Panc1 (cell line): ENCODE results near the gene SCGB1A1. TPM values are rescaled to one million over a fixed set of nuclear protein-coding genes. Genes with fewer than 3 reads are reported as not detected.

Source experiments
- ATAC-seq: fragments of 200-7000 bp; cut with Tn5 transposase; 2 replicates; pipeline ENCODE4 v1.9.1; 2020; ENCODE audit warnings: mild to moderate bottlenecking, moderate library complexity
- BruUV-seq: library from RNA; stranded (reverse); fragments of 400-500 nt; replicated peaks from 2 replicates; lab custom pipeline; 2021; lab: Mats Ljungman, UMichigan
- CTCF ChIA-PET: fragments of 300-600 bp; sonication (Branson Sonifier 250); formaldehyde crosslinking; loops from one replicate; lab custom pipeline; 2022; ENCODE audit warnings: antibody characterized with exemption; lab: Charles Lee
- POLR2A ChIA-PET: fragments of 300-600 bp; sonication (Branson Sonifier 250); formaldehyde crosslinking; loops from one replicate; lab custom pipeline; 2022; ENCODE audit warnings: antibody characterized with exemption; lab: Charles Lee
- DNase-seq: peaks from one replicate; pipeline ENCODE4 v3.0.0-alpha.2; 2010; ENCODE audit warnings: low read depth, low spot score
- H3K27ac ChIP-seq: 2 replicates; pipeline ENCODE4 v1.5.1; 2011; ENCODE audit warnings: mild to moderate bottlenecking, low read length, inconsistent platforms
- H3K27me3 ChIP-seq: fragments of 200-500 bp; sonication (Bioruptor generic); 2 replicates; pipeline ENCODE4 v1.6.0; 2014; ENCODE audit warnings: low read length, inconsistent platforms; ENCODE audit not compliant: control insufficient read depth, insufficient read depth
- H3K36me3 ChIP-seq: fragments of 200-500 bp; sonication (Bioruptor generic); 2 replicates; pipeline ENCODE4 v1.5.1; 2014; ENCODE audit warnings: inconsistent platforms, mild to moderate bottlenecking, low read length, moderate library complexity; ENCODE audit not compliant: control insufficient read depth, insufficient read depth
- H3K4me1 ChIP-seq: 2 replicates; pipeline ENCODE4 v1.5.1; 2011; ENCODE audit warnings: inconsistent platforms, mild to moderate bottlenecking, low read length, moderate library complexity; ENCODE audit not compliant: control insufficient read depth, insufficient read depth
- H3K4me3 ChIP-seq, 2 experiments: 2 replicates each; pipeline ENCODE4 v1.5.1; 2011 to 2012; ENCODE audit warnings: low read depth in 2 of 2, low read length in 2 of 2, mild to moderate bottlenecking in 2 of 2, inconsistent platforms in 1 of 2, moderate library complexity in 1 of 2
- H3K9me3 ChIP-seq: fragments of 200-500 bp; sonication (Bioruptor generic); 2 replicates; pipeline ENCODE4 v1.5.1; 2014; ENCODE audit warnings: low read depth, mild to moderate bottlenecking, inconsistent platforms, low read length, moderate library complexity; ENCODE audit not compliant: control insufficient read depth, insufficient read depth
- POLR2AphosphoS5 ChIP-seq: IDR thresholded peaks from 2 replicates; pipeline ENCODE4 v1.6.1; 2012; ENCODE audit warnings: mild to moderate bottlenecking, low read depth, low read length, moderate library complexity
- SIN3A ChIP-seq: IDR thresholded peaks from 2 replicates; pipeline ENCODE4 v1.6.1; 2012; ENCODE audit warnings: low read depth, mild to moderate bottlenecking, low read length, moderate library complexity, borderline replicate concordance; ENCODE audit not compliant: insufficient read depth
- TCF7L2 ChIP-seq: IDR thresholded peaks from 2 replicates; pipeline ENCODE4 v1.6.1; 2011; ENCODE audit warnings: mild to moderate bottlenecking, low read depth, low read length, inconsistent platforms
- in situ Hi-C: cut with HindIII; loops from 2 replicates; pipeline ENCODE4 v1.10.0; 2016; ENCODE audit warnings: low sequenced_read_pairs, low pct_unique_long_range_greater_than_20kb
- intact Hi-C: fragments of 100-400 bp; cut with micrococcal nuclease; formaldehyde crosslinking; loops from one replicate; pipeline ENCODE4 v1.10.0; 2022; ENCODE audit not compliant: unreplicated experiment
- total RNA-seq: library from RNA; stranded (reverse); gene quantifications from one replicate; pipeline ENCODE4 v1.2.1, GENCODE V29; 2021; ENCODE audit not compliant: unreplicated experiment
- TF ChIP-seq, protein P1 (sequence below), 2 experiments: IDR thresholded peaks; 2 replicates each; pipeline ENCODE4 v1.6.1; 2011 to 2012; ENCODE audit warnings: low read depth in 2 of 2, control low read depth in 1 of 2, low read length in 1 of 2, mild to moderate bottlenecking in 1 of 2, moderate library complexity in 1 of 2; ENCODE audit not compliant: insufficient read depth in 1 of 2
- TF ChIP-seq, protein P2 (sequence below): fragments of 450-650 bp; IDR thresholded peaks from 2 replicates; pipeline ENCODE4 v1.5.1; 2017; ENCODE audit warnings: mild to moderate bottlenecking

The SCGB1A1 gene
- total RNA-seq, 1 experiment from 2014 or later: 1.1 TPM

DNA sequence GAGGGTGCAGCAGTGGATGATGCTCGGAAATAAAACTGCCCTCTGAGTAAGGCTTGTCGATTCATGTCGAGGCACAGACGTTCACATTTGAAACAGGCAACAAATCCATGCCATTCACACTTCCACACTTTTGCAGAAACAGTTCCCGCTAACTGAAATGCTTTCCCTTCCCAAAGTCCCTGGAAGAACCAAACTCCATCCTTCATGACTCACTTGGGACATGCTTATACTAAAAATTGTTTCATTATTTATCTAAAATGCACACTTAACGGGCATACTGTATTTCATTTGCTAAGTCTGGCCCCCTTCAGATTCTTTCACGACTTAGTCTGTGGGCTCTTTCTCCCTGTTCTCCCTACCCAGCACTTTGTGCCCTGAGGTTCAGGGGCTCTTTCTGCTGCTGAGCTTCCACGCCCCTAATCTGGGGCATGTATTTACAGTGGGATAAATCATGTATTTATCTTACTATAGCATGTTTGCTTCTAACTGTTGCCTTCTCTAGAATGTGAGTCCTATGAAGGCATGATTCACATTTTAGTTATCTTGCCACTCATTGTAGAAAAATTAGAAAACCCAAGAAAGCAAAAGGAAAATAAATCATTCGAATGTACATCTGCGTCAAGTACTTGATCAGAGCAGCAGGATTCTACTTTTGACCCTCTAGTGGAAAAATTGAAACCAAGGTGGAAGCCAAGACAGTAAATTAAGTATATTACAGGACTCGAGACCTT lies 12.5 kb downstream of the SCGB1A1 start:
- CTCF ChIA-PET: no interaction called here
- no peak overlapping the region for H3K4me3 ChIP-seq
- in situ Hi-C loops: no loop called here
- intact Hi-C loops: loop anchor here (2.0 kb wide), 1 partner anchor 73 kb away; no protein-coding TSS in a partner anchor
- BruUV-seq: no TSS peak
- no peaks in the 10 kb centered on the region for H3K9me3 ChIP-seq
- H3K27me3 ChIP-seq: no peaks in the 10 kb centered on the region
- H3K4me1 ChIP-seq: peaks cover 69% of the 10 kb centered on the region
- DNase-seq (no peak), ATAC-seq (no peak)
- POLR2A ChIA-PET: no interaction called here
- no peaks in the 10 kb centered on the region for H3K36me3 ChIP-seq
- H3K27ac ChIP-seq: peak overlapping the region; percentile 98
- TF ChIP-seq POLR2AphosphoS5: no peak
- TF ChIP-seq, protein P1, sequence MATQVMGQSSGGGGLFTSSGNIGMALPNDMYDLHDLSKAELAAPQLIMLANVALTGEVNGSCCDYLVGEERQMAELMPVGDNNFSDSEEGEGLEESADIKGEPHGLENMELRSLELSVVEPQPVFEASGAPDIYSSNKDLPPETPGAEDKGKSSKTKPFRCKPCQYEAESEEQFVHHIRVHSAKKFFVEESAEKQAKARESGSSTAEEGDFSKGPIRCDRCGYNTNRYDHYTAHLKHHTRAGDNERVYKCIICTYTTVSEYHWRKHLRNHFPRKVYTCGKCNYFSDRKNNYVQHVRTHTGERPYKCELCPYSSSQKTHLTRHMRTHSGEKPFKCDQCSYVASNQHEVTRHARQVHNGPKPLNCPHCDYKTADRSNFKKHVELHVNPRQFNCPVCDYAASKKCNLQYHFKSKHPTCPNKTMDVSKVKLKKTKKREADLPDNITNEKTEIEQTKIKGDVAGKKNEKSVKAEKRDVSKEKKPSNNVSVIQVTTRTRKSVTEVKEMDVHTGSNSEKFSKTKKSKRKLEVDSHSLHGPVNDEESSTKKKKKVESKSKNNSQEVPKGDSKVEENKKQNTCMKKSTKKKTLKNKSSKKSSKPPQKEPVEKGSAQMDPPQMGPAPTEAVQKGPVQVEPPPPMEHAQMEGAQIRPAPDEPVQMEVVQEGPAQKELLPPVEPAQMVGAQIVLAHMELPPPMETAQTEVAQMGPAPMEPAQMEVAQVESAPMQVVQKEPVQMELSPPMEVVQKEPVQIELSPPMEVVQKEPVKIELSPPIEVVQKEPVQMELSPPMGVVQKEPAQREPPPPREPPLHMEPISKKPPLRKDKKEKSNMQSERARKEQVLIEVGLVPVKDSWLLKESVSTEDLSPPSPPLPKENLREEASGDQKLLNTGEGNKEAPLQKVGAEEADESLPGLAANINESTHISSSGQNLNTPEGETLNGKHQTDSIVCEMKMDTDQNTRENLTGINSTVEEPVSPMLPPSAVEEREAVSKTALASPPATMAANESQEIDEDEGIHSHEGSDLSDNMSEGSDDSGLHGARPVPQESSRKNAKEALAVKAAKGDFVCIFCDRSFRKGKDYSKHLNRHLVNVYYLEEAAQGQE (IDR thresholded peaks at IDR 0.05; ENCODE audit: insufficient read depth in 1 of 2, low read depth in 2 of 2, low read length in 1 of 2): no peak
- no peak for TF ChIP-seq TCF7L2
- no peak for TF ChIP-seq SIN3A
- TF ChIP-seq, protein P2, sequence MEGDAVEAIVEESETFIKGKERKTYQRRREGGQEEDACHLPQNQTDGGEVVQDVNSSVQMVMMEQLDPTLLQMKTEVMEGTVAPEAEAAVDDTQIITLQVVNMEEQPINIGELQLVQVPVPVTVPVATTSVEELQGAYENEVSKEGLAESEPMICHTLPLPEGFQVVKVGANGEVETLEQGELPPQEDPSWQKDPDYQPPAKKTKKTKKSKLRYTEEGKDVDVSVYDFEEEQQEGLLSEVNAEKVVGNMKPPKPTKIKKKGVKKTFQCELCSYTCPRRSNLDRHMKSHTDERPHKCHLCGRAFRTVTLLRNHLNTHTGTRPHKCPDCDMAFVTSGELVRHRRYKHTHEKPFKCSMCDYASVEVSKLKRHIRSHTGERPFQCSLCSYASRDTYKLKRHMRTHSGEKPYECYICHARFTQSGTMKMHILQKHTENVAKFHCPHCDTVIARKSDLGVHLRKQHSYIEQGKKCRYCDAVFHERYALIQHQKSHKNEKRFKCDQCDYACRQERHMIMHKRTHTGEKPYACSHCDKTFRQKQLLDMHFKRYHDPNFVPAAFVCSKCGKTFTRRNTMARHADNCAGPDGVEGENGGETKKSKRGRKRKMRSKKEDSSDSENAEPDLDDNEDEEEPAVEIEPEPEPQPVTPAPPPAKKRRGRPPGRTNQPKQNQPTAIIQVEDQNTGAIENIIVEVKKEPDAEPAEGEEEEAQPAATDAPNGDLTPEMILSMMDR: no peak

DNA sequence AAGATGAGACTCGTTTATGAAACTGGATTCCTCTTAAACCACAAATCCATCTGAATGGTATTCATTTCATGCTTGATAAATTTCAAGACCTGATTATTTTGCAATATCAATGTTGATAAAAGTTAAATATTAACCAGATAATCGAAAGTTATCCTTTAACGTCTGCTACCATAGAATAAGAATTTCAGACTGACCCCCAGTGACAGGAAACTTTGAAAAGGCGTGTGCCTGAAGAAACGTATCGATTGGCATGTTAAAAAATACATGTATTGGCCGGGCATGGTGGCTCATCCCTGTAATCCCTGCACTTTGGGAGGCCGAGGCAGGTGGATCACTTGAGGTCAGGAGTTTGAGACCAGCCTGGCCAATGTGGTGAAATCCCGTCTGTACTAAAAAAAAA lies 13.9 kb downstream of the SCGB1A1 start:
- Histone ChIP-seq H3K27ac (peak overlapping the region; percentile 98), H3K4me1 (peaks cover 60% of the 10 kb centered on the region), H3K27me3 (no peaks in the 10 kb centered on the region), H3K9me3 (no peaks in the 10 kb centered on the region), H3K36me3 (no peaks in the 10 kb centered on the region), H3K4me3 (no peak overlapping the region)
- DNase-seq: no peak
- intact Hi-C loops: no loop called here
- no TSS peak for BruUV-seq
- ChIA-PET POLR2A (interaction anchor here (0.7 kb wide), 1 partner anchor 1219 kb away, joined by 3 read pairs; no protein-coding TSS in a partner anchor), CTCF (interaction anchor here (1.2 kb wide), 1 partner anchor 38 kb away, joined by 3 read pairs; no protein-coding TSS in a partner anchor)
- TF ChIP-seq, protein P2: no peak
- no peak for TF ChIP-seq SIN3A
- TF ChIP-seq, protein P1 (IDR thresholded peaks at IDR 0.05; ENCODE audit: insufficient read depth in 1 of 2, low read depth in 2 of 2, low read length in 1 of 2): no peak
- no peak for TF ChIP-seq POLR2AphosphoS5
- no peak for TF ChIP-seq TCF7L2
- in situ Hi-C loops: no loop called here
- ATAC-seq: no peak
